Suppressor macrophage treated with lipopolysaccharide for 4 hours (primary cell): Measurements from ENCODE around the gene FCHO2.
"Not testable (repeated sequence)": the region's sequence is repeated elsewhere in the genome, so short reads cannot be mapped to it uniquely, and the experiment has no call there.

Experiments
- DNase-seq: peaks from one replicate; pipeline ENCODE4 v3.0.0-alpha.2; 2020

FCHO2 gene, protein sequence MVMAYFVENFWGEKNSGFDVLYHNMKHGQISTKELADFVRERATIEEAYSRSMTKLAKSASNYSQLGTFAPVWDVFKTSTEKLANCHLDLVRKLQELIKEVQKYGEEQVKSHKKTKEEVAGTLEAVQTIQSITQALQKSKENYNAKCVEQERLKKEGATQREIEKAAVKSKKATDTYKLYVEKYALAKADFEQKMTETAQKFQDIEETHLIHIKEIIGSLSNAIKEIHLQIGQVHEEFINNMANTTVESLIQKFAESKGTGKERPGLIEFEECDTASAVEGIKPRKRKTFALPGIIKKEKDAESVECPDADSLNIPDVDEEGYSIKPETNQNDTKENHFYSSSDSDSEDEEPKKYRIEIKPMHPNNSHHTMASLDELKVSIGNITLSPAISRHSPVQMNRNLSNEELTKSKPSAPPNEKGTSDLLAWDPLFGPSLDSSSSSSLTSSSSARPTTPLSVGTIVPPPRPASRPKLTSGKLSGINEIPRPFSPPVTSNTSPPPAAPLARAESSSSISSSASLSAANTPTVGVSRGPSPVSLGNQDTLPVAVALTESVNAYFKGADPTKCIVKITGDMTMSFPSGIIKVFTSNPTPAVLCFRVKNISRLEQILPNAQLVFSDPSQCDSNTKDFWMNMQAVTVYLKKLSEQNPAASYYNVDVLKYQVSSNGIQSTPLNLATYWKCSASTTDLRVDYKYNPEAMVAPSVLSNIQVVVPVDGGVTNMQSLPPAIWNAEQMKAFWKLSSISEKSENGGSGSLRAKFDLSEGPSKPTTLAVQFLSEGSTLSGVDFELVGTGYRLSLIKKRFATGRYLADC

GRCh38 chr5:72955768-72956323, at the start of gene FCHO2:
FCHO2 (plus strand) TSS chr5:72956041; CDS start chr5:72956097, 56 bp downstream.
- DNase-seq = peak; percentile 99

GRCh38 chr5:72906806-72907205, 49.0 kb upstream of the FCHO2 start:
- DNase-seq = no peak

DNA sequence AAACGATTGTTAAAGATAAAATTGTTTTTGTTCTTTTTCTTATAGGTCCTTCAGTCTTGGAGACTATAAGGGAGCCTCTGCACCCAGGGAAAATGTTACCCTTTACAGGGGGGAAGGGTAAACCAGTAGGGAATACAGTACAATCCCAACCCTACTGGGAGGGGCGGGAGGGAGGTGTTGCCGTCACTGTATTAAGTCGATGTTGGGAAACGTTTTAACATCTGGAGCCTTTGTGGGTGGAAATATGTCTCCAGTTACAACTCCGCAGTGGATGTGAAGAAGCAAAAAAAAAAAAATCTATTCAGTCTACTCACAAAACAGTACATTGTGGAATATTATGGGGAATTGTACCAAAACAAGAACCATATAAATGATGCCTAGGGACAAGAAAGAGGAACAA, 47.2 kb upstream of the FCHO2 start:
- no peak for DNase-seq

DNA sequence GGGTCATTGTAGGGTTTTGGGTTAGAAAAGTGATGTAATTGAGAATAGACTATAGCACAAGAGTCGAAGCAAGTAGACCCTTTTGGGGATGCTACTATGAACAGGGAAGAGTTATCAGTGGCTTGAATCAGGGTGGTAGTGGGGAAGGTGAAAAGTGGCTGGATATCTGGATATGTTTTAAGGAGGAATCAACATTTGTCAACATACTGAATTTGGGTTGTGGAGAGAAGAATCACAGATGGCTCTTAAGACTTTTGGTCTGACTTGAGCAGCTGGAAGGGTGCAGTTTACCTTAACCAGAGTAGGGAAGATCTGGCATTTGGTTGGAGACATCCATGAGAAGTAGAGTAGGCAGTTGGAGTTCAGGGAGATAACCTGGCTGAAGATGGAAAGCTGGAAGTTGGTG, 38.5 kb upstream of the FCHO2 start:
- DNase-seq = no peak

DNA sequence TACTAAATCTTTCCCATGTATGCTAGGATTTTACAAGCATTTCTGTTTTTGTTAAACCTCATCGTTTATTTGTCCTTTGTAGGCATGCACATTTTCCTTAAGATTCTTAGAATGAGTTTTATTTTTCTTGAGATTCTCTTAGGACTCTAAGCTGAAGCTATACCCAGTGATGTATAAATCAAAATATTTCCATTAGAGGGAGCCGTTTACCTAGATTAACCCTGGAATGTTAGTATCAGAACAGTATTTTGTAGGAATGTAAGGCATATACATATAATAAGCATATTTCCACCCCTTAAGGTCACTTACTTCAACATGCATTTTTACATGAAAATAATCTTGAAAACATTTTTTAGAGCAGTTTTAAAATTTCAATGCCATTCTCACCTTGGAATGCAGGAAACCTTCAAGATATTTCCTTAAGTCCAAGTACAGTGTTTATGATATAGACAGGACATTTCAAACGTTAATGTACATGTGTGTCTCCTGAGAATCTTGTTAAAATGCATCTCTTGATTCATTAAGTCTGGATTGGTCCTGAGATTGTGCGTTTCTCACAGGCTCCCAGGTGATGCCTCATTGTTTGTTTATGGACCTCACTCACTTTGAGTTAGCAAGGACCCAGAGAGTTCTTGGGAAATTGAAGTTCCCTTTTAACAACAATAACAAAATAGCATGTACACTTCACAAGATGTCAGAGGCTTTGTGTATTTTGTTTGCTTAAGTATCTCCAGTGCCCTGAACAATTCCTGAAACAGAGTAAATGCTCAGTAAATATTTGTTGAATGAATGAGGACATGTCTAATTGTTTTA, 34.9 kb upstream of the FCHO2 start:
- DNase-seq = peak; percentile 63

- DNase-seq = peak; percentile 23
Observed at GRCh38 chr5:72921886-72922285, 34.0 kb upstream of the FCHO2 start.

DNA sequence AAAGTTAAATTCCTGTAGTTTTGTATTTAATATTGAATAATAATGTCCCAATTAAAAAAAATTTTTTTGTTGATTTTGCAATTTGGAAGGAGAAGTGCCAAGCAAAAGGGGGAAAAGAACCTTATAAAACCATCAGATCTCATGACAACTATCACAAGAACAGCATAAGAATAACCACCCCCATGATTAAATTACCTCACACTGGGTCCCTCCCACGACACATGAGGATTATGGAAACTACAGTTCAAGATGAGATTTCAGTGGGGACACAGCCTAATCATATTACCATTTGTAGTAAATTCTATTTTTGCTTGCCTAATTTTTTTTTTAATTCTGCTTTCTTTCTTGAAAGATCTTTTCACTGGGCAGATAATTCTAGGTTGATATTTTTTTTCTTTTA, 33.4 kb upstream of the FCHO2 start:
- DNase-seq = peak; percentile 67

DNA sequence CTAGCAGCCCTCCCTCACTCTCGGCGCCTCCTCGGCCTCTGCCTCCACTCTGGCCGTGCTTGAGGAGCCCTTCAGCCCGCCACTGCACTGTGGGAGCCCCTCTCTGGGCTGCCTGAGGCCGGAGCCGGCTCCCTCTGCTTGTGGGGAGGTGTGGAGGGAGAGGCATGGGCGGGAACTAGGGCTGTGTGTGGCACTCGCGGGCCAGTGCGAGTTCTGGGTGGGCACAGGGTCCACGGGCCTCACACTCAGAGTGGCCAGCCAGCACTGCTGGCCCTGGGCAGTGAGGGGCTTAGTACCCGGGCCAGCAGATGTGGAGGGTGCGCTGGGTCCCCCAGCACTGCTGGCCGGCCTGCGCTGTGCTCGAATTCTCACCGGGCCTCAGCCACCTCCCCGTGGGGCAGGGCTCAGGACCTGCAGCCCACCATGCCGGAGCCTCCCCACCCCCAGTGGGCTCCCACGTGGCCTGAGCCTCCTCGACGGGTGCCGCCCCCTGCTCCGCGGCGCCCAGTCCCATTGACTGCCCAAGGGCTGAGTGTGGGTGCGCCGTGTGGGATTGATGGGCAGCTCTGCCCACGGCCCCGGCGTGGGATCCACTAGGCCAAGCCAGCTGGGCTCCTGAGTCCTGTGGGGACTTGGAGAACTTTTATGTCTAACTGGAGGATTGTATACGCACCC, 30.4 kb upstream of the FCHO2 start:
- no peak for DNase-seq

DNA sequence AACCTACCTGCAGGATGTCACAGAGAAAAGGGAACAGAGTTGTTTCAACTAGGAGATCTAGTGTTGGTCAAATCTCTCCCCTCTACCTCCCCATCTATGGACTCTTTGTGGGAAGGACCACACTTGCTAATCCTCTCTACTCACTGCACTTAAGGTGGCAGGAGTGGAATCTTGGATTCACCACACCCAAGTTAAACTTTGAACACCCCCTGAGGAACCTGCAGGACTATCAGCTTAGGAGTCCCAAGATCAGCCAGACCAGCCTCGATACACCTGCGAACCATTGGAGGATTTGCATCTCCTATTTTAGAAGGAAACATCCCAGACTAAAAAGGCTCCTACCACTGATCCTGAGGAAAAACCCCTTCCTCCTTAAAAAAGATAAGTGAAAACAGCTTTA, 23.2 kb upstream of the FCHO2 start:
- DNase-seq = not testable (repeated sequence)

GRCh38 chr5:72934953-72935725, 20.7 kb upstream of the FCHO2 start:
- DNase-seq = not testable (repeated sequence)

DNA sequence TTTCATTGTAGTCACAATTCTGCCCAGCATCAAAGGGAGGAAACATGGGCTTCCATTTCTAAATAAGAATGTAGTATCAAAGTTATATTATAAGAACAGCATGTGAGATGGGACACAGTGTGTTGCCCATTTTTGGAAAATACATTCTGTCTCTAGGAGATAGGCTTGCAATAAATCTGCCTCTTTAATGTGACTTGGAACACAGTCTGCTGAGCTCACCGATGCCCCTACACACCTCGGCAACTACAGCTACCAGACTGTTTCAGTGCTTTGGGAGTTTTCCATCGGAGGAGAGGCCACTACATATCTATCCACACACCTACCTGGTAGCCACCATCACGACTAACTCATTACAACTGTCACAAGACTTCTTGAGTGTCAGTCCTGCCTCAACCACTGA, 18.9 kb upstream of the FCHO2 start:
- DNase-seq = no peak

- peak; percentile 80 for DNase-seq
Observed at GRCh38 chr5:72937517-72938061, 18.3 kb upstream of the FCHO2 start.

DNA sequence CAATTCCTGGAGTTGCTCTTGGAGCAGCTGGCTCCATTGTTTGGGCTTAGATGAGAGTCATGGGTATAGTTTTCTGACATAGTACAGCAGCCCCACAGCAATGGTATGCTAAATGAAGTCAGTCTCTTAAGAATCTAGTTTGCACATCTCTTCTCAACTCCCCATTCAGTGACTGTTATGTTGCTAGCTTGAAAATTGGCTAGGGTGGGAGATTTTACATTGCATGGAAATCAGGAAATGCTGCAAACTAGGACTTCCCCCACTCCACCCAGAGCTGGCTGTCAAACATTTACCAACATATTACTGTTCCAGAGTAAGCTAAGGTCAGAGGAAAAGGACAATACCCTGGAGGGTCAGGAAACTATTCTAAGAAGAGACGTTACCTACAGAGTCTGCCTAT, 17.6 kb upstream of the FCHO2 start:
- peak; percentile 78 for DNase-seq

DNA sequence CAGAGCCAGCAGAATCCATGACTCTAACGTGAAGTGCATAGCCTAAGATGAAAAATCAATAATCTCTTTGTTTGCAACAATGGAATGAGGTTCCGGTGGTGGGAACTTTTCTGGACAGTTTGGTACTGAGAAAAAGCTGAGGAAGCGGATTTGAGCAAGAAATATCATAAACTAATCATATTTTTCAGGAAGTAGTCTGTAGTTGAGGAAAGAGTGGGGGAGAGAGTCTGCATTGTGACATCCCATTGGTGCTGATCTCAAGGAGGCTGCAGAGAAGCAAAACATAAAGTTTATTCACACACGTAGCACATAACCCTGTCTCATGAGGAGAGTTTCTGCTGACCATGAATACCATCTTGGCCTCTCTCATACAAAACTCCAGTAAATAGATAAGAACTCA, 15.8 kb upstream of the FCHO2 start:
- DNase-seq = peak; percentile 81

- no peak for DNase-seq
Observed at GRCh38 chr5:72943307-72943706, 12.5 kb upstream of the FCHO2 start.

- peak; percentile 45 for DNase-seq
Observed at GRCh38 chr5:72947498-72947897, 8.3 kb upstream of the FCHO2 start.

DNA sequence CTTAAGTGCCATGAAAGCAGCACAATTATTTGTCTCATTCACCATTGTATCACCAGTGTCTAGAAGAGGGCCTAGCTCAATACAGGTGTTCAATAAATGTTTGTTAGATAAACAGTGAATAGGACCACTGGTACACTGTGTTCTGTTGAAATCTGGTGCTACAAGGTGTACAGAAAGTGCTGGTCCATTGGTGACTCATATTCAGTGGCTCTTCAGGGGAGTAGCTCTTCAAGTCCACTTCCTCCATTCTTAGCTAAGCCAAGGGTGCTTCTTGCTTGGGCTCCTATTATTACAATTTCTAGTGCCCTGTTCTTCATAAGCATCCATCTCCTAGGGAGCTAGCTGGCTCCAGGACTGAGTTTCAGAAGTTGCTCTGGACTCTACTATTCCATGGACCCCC, 6.4 kb upstream of the FCHO2 start:
- no peak for DNase-seq

DNA sequence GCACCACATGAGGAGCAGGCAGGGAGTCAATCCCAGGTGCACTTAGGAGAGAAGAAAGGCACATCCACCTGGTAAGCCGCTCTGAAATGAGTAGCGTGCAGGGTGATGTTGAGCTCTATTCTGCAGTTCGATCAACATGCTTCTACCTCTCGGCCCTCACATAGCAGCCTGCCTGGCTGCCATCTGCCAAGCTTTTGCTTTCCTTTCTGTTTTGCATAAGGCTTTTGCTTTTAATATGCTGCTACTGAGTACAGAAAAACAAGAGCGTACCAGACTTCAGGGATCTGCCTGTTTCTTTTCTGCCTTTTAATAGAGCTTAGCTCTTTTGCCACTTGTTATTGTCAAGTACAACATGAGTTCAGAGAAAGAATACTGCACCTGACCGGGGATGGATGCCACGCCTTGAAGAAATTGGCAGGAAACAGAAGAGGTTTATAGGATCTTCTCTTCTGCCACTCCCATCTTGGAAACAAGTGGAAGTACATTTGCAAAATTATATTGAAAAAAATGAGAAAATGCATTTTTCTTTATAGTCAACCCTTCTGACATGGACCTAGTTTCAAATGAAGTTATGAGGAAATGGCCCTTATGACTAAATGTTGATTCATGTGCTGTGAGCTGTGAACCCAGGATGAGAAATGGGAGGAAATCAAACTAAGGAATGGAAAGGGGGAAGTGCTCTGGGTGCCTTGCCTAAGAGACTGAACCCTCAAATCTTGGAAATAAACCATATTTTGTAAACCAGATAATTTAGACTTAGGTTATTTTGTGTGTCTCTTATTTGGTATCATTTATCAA, 4.0 kb upstream of the FCHO2 start:
- peak; percentile 90 for DNase-seq

- DNase-seq = no peak
Observed at GRCh38 chr5:72954389-72954788, 1.5 kb upstream of the FCHO2 start.

DNA sequence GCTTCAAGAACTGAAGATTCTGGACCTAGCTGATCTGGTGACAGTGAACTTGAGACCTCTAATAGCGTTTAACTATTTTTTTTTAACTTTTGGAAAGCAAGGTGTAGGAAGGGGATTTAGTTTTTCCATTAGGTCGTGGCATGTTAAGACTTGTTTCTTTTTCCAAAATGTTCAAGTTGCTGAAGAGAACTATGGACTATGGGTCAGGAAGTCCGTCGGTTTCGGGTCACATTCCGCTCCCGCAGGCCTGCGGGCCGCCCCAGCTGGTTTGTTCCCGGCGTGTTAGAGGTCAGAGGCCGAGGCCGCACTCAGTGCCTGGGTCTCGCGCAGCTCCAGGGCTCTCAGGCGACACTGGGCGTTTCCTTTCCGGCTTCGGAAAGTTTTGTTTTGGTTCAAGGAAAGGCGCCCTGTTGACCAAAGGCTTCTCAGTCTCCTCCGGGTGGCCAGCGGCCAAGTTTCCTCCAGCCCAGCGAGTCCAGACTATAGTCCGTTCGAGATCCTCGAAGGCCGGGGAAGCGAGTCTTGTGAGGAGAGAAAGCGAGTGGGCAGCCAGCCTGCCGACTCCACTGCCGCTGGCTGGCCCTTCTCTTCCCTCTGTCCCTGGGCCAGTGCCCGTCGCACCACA, 586 bp upstream of the FCHO2 start:
- DNase-seq = peak; percentile 87
